ENCODE measurements around the gene GRN.
"Not testable (repeated sequence)": the region's sequence is repeated elsewhere in the genome, so short reads cannot be mapped to it uniquely, and the experiment has no call there.

Gene GRN

DNA sequence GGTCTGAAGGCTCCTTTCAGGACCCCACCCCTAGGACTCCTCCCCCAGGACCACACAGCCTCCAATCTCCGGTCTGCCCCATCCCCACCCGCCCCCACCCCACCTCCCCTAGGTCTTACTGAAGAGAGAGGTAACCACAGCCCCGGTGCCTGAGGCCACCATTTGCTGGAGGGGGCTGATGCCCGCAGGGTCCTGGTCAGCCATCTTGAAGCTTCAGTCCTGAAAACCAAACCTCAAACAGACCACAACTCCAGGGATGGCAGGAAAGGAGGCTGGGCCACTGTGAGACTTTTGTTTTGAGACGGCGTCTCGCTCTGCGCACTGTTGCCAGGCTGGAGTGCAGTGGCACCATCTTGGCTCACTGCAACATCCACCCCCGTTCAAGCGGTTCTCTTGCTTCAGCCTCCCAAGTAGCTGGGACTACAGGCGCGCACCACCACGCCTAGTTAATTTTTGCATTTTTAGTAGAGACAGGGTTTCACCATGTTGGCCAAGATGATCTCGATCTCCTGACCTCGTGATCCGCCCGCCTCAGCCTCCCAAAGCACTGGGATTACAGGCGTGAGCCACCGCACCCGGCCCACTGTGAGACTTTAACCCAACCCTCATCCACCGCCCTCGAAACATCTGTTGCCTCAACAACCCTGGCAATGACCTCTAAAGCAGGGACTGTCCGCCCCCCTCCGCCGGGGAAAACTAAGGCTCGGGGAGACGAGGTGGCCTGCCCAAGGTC is 21.6 kb upstream of the GRN start:
- Histone ChIP-seq H3K27me3 (replicated peaks; ENCODE audit: control insufficient read depth, insufficient read depth, low read length) (no peaks in the 10 kb centered on the region), H3K36me3 (ENCODE audit: control insufficient read depth, insufficient read depth, low read length) (peaks cover 28% of the 10 kb centered on the region), H3K4me3 (replicated peaks; ENCODE audit: low read depth, low read length) (peak overlapping the region; percentile 90)
- DNase-seq (ENCODE audit: extremely low read depth, insufficient read length): no peak
- TF ChIP-seq, protein P1, sequence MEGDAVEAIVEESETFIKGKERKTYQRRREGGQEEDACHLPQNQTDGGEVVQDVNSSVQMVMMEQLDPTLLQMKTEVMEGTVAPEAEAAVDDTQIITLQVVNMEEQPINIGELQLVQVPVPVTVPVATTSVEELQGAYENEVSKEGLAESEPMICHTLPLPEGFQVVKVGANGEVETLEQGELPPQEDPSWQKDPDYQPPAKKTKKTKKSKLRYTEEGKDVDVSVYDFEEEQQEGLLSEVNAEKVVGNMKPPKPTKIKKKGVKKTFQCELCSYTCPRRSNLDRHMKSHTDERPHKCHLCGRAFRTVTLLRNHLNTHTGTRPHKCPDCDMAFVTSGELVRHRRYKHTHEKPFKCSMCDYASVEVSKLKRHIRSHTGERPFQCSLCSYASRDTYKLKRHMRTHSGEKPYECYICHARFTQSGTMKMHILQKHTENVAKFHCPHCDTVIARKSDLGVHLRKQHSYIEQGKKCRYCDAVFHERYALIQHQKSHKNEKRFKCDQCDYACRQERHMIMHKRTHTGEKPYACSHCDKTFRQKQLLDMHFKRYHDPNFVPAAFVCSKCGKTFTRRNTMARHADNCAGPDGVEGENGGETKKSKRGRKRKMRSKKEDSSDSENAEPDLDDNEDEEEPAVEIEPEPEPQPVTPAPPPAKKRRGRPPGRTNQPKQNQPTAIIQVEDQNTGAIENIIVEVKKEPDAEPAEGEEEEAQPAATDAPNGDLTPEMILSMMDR (IDR thresholded peaks at IDR 0.05; ENCODE audit: insufficient read depth, low read length, poor library complexity, severe bottlenecking): no peak

DNA sequence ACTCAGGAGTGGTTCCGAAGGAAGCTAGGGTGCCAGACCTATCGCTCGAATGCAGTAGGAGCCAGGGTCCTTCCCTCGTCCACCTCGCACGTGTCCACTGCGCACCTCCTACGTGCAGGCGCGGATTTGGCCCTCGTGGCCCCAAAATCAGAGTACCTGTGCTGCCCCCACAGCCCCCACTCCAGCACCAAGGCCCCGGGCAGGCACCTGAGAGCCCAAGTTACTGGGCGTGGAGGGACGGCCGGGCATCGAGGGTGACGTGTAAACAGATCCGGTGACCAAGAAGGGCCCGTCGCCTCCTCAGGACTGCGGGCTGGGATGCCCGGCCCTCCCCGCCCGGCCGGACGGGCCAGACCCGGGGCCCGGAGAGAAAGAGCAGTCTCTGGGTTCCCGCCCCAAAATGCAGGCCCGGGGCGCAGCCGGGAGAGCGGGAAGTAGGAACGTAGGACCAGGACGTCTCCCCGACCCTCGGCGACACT is 21.0 kb upstream of the GRN start:
- TF ChIP-seq, protein P1 (IDR thresholded peaks at IDR 0.05; ENCODE audit: insufficient read depth, low read length, poor library complexity, severe bottlenecking): no peak
- peaks cover 28% of the 10 kb centered on the region for H3K36me3 ChIP-seq (ENCODE audit: control insufficient read depth, insufficient read depth, low read length)
- H3K27me3 ChIP-seq (replicated peaks; ENCODE audit: control insufficient read depth, insufficient read depth, low read length): no peaks in the 10 kb centered on the region
- no peak for DNase-seq (ENCODE audit: extremely low read depth, insufficient read length)
- H3K4me3 ChIP-seq (replicated peaks; ENCODE audit: low read depth, low read length): peak overlapping the region; percentile 90

DNA sequence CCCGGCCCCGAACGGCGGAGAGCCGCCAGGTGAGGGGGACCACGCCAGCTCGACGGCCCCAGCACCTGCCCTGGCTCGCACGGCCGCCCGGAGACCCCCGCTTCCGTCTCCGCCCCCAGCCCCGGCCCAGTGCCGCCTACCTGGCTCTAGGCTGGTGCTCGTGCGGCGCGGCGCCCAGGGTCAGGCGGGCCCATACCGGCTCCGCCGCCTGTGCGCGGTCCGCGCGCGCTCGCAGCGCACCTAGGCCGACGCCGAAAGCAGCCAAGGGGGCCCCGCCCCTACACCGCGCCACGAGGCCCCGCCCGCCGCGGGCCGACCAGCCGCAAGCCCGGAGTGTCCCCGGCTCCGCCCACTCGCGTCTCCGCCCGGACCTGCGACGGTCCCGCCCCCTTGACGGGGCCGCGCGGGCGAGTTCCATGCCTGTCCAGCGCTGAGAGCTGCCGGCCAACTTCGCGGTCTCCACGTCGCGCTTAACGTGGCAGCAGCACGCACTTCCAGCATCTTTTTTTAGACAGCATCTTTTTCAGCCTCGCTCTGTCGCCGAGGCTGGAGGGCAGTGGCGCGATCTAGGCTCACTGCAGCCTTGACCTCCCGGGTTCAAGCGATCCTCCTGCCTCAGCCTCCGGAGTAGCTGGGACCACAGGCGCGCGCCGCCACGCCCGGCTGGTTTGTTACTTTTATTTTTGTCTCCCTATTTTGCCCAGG is 20.4 kb upstream of the GRN start, which contains the start of gene SLC25A39:
Gene SLC25A39, minus strand, starts transcription at position 253 of the 705 bp plus-strand sequence. CDS start 1,261 bp downstream, outside the sequence.
- Histone ChIP-seq H3K36me3 (ENCODE audit: control insufficient read depth, insufficient read depth, low read length) (peaks cover 25% of the 10 kb centered on the region), H3K4me3 (replicated peaks; ENCODE audit: low read depth, low read length) (peak within 1 kb of the TSS; percentile 90), H3K27me3 (replicated peaks; ENCODE audit: control insufficient read depth, insufficient read depth, low read length) (no peaks in the 10 kb centered on the region)
- DNase-seq (ENCODE audit: extremely low read depth, insufficient read length): peak; percentile 98
- TF ChIP-seq, protein P1 (IDR thresholded peaks at IDR 0.05; ENCODE audit: insufficient read depth, low read length, poor library complexity, severe bottlenecking): no peak

DNA sequence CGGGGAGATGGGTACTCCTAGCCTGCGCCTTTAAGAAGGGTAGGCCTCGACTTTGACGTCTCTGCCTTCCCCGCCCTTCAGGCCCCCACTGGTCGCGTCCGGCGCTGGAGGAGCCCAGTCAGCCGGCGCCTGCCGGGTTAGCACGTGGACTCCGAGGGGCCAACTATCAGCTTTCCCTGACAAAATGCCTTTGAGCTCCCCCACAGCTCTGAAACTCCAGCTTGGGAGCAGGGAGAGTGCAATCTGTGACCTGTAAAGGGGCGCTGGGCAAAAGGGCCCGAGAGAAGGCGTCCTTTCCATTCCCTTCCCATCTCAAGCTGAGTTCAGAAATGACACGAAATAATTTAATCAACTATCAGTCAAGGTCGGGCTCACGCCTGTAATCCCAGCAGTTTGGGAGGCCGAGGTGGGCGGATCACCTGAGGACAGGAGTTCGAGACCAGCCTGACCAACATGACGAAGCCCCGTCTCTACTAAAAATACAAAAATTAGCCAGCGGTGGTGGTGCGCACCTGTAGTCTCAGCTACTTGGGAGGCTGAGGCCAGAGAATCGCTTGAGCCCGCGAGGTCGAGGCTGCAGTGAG is 18.1 kb upstream of the GRN start:
- Histone ChIP-seq H3K36me3 (ENCODE audit: control insufficient read depth, insufficient read depth, low read length) (peaks cover 6% of the 10 kb centered on the region), H3K27me3 (replicated peaks; ENCODE audit: control insufficient read depth, insufficient read depth, low read length) (no peaks in the 10 kb centered on the region), H3K4me3 (replicated peaks; ENCODE audit: low read depth, low read length) (peak overlapping the region; percentile 47)
- TF ChIP-seq, protein P1 (IDR thresholded peaks at IDR 0.05; ENCODE audit: insufficient read depth, low read length, poor library complexity, severe bottlenecking): no peak
- DNase-seq (ENCODE audit: extremely low read depth, insufficient read length): peak; percentile 95

DNA sequence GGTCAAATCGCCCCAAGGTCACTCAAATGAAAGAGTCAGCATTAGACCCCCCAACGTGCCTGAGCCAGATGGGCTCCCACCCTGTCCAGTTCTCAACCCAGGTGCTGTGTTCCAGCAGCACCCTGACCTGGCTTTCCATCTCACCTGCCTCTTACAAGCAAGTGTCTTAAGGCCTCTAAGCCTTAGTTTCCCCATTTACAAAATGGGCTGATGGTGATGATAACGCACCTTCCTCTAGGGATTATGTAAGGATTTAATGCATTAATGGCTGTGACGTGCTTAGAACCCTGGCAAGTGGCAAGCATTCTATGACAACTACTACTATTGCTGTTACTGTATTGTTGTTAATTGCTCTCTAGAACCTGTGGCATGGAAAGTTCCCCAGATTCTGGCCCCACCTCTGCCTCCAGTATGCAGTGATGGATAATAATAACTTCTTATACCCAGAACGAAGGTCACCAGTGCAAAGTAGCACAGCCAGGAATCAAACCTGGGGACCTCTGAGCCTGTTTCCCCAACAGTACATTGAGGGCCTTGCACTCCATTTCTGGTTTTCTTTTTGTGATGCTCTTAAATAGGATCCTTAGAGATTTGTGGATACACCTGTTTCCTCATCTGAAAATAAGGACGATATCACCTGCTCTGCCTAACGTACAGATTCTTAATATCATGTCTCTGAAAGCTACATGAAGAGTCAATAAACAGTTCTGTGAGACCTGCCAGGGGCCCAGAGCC is 17.2 kb upstream of the GRN start:
- Histone ChIP-seq H3K4me3 (replicated peaks; ENCODE audit: low read depth, low read length) (no peak overlapping the region), H3K36me3 (ENCODE audit: control insufficient read depth, insufficient read depth, low read length) (no peaks in the 10 kb centered on the region), H3K27me3 (replicated peaks; ENCODE audit: control insufficient read depth, insufficient read depth, low read length) (no peaks in the 10 kb centered on the region)
- TF ChIP-seq, protein P1 (IDR thresholded peaks at IDR 0.05; ENCODE audit: insufficient read depth, low read length, poor library complexity, severe bottlenecking): no peak
- no peak for DNase-seq (ENCODE audit: extremely low read depth, insufficient read length)

DNA sequence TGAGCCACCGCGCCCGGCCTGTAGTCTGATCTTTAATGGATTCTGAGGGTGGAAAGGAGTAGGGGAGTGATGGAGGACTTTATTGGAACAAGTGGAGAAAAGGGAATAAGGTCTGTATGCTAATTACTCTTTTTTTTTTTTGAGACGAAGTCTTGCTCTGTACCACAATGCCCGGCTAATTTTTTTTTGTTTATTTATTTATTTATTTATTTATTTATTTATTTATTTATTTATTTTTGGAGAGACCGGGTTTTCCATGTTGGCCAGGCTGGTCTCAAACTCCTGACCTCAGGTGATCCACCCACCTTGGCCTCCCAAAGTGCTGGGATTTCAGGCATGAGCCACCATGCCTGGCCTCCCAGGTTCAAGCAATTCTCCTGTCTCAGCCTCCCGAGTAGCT is 15.6 kb upstream of the GRN start:
- H3K36me3 ChIP-seq (ENCODE audit: control insufficient read depth, insufficient read depth, low read length); DNase-seq (ENCODE audit: extremely low read depth, insufficient read length); H3K4me3 ChIP-seq (replicated peaks; ENCODE audit: low read depth, low read length); H3K27me3 ChIP-seq (replicated peaks; ENCODE audit: control insufficient read depth, insufficient read depth, low read length): not testable (repeated sequence)

DNA sequence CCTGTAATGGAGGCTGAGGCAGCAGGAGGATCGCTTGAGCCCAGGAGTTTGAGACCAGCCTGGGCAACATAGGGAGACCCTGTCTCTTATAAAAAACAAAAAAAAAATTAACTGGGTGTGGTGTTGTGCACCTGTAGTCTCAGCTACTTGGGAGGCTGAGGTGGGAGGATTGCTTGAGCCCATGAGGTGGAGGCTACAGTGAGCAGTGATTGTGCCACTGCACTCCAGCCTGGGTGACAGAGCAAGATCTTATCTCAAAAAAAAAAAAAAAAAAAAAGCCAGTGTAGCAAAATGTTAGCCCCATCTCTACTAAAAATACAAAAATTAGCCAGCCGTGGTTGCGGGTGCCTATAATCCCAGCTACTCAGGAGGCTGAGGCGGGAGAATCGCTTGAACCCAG is 14.8 kb upstream of the GRN start:
- H3K36me3 ChIP-seq (ENCODE audit: control insufficient read depth, insufficient read depth, low read length): not testable (repeated sequence)

More for the DNA sequence above, 14.8 kb upstream of the GRN start:
- not testable (repeated sequence) for DNase-seq (ENCODE audit: extremely low read depth, insufficient read length); H3K4me3 ChIP-seq (replicated peaks; ENCODE audit: low read depth, low read length); H3K27me3 ChIP-seq (replicated peaks; ENCODE audit: control insufficient read depth, insufficient read depth, low read length)
